Stomach (tissue), 9 donors: ENCODE results near the gene ICAM5. TPM values are rescaled to one million over a fixed set of nuclear protein-coding genes. Genes with fewer than 3 reads are reported as not detected.
"Not testable (repeated sequence)": the region's sequence is repeated elsewhere in the genome, so short reads cannot be mapped to it uniquely, and the experiment has no call there.

Source experiments
- DNase-seq, 2 donors: peaks; one replicate each; pipeline versions ENCODE4 v3.0.0 to v3.0.0-alpha.2; 2013 to 2019
- H3K27ac ChIP-seq, 5 donors: fragments of 200-600 bp in 4 of 5; sonication (generic) in 4 of 5; one replicate each; pipeline ENCODE4 v1.5.1; 2013 to 2019; ENCODE audit warnings: mild to moderate bottlenecking in 1 of 5, moderate library complexity in 1 of 5
- H3K27me3 ChIP-seq, 3 donors: fragments of 200-600 bp; sonication (generic); one replicate each; pipeline ENCODE4 v1.5.1; 2017 to 2019; ENCODE audit warnings: mixed run types in 1 of 3
- H3K36me3 ChIP-seq, 4 donors: fragments of 200-600 bp; sonication (generic); 1 replicate in 3 of 4; 2 replicates in 1 of 4; pipeline ENCODE4 v1.5.1; 2016 to 2019
- H3K4me1 ChIP-seq, 4 donors: fragments of 200-600 bp; sonication (generic); one replicate each; pipeline ENCODE4 v1.5.1; 2016 to 2019
- H3K4me3 ChIP-seq, 4 donors: fragments of 200-600 bp; sonication (generic) in 3 of 4; one replicate each; pipeline ENCODE4 v1.5.1; 2016 to 2019; ENCODE audit warnings: mild to moderate bottlenecking in 1 of 4
- H3K9me3 ChIP-seq, 4 donors: fragments of 200-600 bp; sonication (generic); one replicate each; pipeline ENCODE4 v1.5.1; 2016 to 2019
- EP300 ChIP-seq: sonication (generic); formaldehyde crosslinking; IDR thresholded peaks from one replicate; pipeline ENCODE4 v1.6.1; 2017; ENCODE audit warnings: antibody characterized with exemption
- POLR2A ChIP-seq, 4 donors: fragments of 450-650 bp; IDR thresholded peaks; one replicate each; pipeline ENCODE4 v1.6.1; 2016; ENCODE audit warnings: antibody characterized with exemption in 4 of 4, control low read depth in 2 of 4, mild to moderate bottlenecking in 1 of 4, moderate library complexity in 1 of 4
- POLR2AphosphoS5 ChIP-seq, 3 donors: sonication (generic); formaldehyde crosslinking; IDR thresholded peaks; one replicate each; pipeline ENCODE4 v1.6.1; 2016; ENCODE audit warnings: antibody characterized with exemption in 3 of 3
- WGBS, 5 donors: extraction: QIAGEN DNeasy Blood & Tissue Kit in 3 of 5; methylation state at CpG; one replicate each; pipeline versions ENCODE4 v1.1.5 to v1.1.7; 2013 to 2018; 5-methylcytosine and 5-hydroxymethylcytosine counted together
- intact Hi-C: fragments of 100-400 bp; cut with DNase I; formaldehyde crosslinking; loops from one replicate; pipeline ENCODE4 v1.15.1; 2023; ENCODE audit warnings: low total_unique reads
- polyA plus RNA-seq, 3 donors: library from polyadenylated mRNA; stranded (reverse); fragments of 200-250 nt; gene quantifications; one replicate each; pipeline ENCODE4 v1.2.3, GENCODE V29; 2013
- total RNA-seq, 5 donors: library from RNA; depleted of rRNA; stranded (reverse); fragments of >200 nt; gene quantifications; one replicate each; pipeline versions ENCODE4 v1.1.0 to v1.2.3, GENCODE V29; 2014 to 2016
- TF ChIP-seq, protein P1 (sequence below), 7 experiments: fragments of 450-650 bp in 4 of 7; fragments of 200-600 bp in 3 of 7; sonication (generic) in 3 of 7; IDR thresholded peaks; one replicate each; pipeline ENCODE4 v1.5.1; 2016 to 2019; ENCODE audit warnings: antibody characterized with exemption in 7 of 7, control low read depth in 2 of 7, mild to moderate bottlenecking in 1 of 7
- donor health status: healthy with polysubstance abuse.
- donor health status: Bipolar disorder and iron deficiency.
- donor health status: healthy.

ICAM5 gene
- total and polyA plus RNA-seq, 8 donors = 0.12 to 0.50 (median 0.45) TPM; not detected in 5

DNA sequence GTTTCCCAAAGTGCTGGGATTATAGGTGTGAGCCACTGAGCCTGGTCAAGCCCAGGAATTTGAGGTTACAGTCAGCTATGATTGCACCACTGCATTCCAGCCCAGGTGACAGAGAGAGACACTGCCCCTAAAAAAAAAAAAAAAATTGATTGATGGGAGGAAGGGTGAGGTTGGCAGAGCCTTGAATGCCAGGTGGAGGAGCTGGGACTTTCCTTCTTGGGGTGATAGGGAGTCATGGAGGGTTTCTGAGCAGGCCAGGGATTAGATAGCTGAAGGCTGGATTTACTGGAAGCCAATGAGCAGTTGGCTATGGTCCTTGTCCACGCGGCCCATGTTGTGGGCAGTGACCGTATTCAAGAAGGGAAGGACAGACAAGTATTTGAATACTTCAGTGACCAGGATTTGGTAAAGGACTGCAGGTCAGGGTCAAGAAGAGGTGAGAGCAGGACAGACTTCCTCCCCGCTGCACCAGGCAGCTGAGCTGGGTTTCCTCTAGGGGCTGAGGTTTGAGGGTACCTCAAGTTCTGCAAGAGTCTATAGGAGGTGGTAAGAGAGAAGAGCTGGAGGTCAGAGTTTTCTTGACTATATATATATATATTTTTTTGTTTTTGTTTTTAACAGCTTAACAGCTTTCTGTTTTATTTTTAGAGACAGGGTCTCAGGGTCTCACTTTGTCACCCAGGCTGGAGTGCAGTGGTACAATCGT lies 9.9 kb upstream of the ICAM5 start:
- H3K27me3 ChIP-seq = peaks cover 0 to 24% (median 0%) of the 10 kb centered on the region in 3 donors
- no peak overlapping the region for H3K4me3 ChIP-seq
- WGBS, 5 donors = 75 to 87% (median 81%) methylated on average over 5 of the region's 5 CpGs
- TF ChIP-seq POLR2A (IDR thresholded peaks at IDR 0.05) = no peak
- TF ChIP-seq POLR2AphosphoS5 (IDR thresholded peaks at IDR 0.05) = no peak
- TF ChIP-seq, protein P1, sequence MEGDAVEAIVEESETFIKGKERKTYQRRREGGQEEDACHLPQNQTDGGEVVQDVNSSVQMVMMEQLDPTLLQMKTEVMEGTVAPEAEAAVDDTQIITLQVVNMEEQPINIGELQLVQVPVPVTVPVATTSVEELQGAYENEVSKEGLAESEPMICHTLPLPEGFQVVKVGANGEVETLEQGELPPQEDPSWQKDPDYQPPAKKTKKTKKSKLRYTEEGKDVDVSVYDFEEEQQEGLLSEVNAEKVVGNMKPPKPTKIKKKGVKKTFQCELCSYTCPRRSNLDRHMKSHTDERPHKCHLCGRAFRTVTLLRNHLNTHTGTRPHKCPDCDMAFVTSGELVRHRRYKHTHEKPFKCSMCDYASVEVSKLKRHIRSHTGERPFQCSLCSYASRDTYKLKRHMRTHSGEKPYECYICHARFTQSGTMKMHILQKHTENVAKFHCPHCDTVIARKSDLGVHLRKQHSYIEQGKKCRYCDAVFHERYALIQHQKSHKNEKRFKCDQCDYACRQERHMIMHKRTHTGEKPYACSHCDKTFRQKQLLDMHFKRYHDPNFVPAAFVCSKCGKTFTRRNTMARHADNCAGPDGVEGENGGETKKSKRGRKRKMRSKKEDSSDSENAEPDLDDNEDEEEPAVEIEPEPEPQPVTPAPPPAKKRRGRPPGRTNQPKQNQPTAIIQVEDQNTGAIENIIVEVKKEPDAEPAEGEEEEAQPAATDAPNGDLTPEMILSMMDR (IDR thresholded peaks at IDR 0.05) = no peak
- TF ChIP-seq EP300 = no peak
- peaks cover 0 to 6% (median under 1%) of the 10 kb centered on the region in 4 donors for H3K4me1 ChIP-seq
- DNase-seq = no peak
- peaks cover 18 to 98% (median 56%) of the 10 kb centered on the region in 4 donors for H3K36me3 ChIP-seq
- no peaks in the 10 kb centered on the region for H3K9me3 ChIP-seq
- no peak overlapping the region for H3K27ac ChIP-seq
- intact Hi-C loops = no loop called here

DNA sequence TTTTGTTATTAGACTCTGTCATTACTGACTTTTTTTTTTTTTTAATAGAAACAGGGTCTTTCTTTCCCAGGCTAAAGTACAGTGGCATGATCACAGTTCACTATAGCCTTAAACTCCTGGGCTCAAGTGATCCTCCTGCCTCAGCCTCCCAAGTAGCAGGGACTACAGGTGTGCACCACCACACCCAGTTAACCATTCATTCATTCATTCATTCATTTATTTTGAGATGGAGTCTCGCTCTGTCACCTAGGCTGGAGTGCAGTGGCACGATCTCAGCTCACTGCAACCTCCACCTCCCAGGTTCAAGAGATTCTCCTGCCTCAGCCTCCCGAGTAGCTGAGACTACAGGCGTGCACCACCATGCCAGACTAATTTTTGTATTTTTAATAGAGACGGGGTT lies 7.7 kb upstream of the ICAM5 start:
- peaks cover 18 to 89% (median 57%) of the 10 kb centered on the region in 4 donors for H3K36me3 ChIP-seq
- DNase-seq, H3K27ac ChIP-seq, H3K9me3 ChIP-seq, H3K4me3 ChIP-seq, intact Hi-C loops: not testable (repeated sequence)
- 90 to 97% (median 94%) methylated on average over 5 of the region's 5 CpGs for WGBS, 5 donors
- peaks cover 0 to 37% (median 3%) of the 10 kb centered on the region in 3 donors for H3K27me3 ChIP-seq
- H3K4me1 ChIP-seq = peaks cover 3 to 19% (median 10%) of the 10 kb centered on the region in 4 donors

DNA sequence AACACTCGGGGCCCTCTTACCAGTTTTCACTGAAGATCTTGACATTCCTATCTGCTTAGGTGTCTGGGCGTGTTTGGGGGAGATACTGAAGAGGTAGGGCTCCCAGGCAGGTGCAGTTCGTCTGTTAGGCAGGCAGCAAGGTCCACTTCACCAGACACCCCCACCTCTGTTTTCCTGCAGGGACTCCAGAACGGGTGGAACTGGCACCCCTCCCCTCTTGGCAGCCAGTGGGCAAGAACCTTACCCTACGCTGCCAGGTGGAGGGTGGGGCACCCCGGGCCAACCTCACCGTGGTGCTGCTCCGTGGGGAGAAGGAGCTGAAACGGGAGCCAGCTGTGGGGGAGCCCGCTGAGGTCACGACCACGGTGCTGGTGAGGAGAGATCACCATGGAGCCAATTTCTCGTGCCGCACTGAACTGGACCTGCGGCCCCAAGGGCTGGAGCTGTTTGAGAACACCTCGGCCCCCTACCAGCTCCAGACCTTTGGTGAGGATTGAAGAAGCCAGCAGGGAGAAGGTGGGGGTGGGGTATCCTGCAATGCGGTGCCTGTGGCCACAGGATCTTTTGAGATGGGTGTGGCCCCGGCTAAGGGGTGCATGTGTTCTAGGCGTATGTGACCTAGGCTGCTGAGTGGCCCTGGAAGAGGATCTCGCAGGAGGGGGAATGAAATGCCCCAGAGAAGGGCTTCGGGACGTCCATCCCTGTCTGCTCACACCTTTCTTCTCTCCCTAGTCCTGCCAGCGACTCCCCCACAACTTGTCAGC lies 6.3 kb upstream of the ICAM5 start:
- no peaks in the 10 kb centered on the region for H3K9me3 ChIP-seq
- H3K4me3 ChIP-seq = no peak overlapping the region
- peaks cover 13 to 33% (median 24%) of the 10 kb centered on the region in 4 donors for H3K4me1 ChIP-seq
- peaks cover 7 to 51% (median 18%) of the 10 kb centered on the region in 3 donors for H3K27me3 ChIP-seq
- intact Hi-C loops = no loop called here
- DNase-seq = no peak
- 51 to 64% (median 53%) methylated on average over 19 to 23 of the region's 23 CpGs for WGBS, 5 donors
- TF ChIP-seq, protein P1 (IDR thresholded peaks at IDR 0.05) = no peak
- no peak for TF ChIP-seq POLR2AphosphoS5 (IDR thresholded peaks at IDR 0.05)
- H3K36me3 ChIP-seq = peaks cover 11 to 75% (median 47%) of the 10 kb centered on the region in 4 donors
- H3K27ac ChIP-seq = no peak overlapping the region

DNA sequence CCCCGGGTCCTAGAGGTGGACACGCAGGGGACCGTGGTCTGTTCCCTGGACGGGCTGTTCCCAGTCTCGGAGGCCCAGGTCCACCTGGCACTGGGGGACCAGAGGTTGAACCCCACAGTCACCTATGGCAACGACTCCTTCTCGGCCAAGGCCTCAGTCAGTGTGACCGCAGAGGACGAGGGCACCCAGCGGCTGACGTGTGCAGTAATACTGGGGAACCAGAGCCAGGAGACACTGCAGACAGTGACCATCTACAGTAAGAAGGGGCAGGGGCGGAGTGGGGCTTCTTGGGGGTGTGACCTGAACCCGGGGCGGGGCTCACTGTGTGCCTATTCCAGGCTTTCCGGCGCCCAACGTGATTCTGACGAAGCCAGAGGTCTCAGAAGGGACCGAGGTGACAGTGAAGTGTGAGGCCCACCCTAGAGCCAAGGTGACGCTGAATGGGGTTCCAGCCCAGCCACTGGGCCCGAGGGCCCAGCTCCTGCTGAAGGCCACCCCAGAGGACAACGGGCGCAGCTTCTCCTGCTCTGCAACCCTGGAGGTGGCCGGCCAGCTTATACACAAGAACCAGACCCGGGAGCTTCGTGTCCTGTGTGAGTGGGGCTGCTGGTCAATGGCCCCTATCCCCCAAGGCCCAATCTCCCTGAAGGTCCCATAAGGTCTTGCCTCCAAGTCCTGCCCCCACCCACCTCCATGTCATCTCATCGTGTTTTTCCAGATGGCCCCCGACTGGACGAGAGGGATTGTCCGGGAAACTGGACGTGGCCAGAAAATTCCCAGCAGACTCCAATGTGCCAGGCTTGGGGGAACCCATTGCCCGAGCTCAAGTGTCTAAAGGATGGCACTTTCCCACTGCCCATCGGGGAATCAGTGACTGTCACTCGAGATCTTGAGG lies 5.4 kb upstream of the ICAM5 start:
- no peak for DNase-seq
- peaks cover 21 to 41% (median 32%) of the 10 kb centered on the region in 4 donors for H3K4me1 ChIP-seq
- TF ChIP-seq POLR2A (IDR thresholded peaks at IDR 0.05) = no peak
- TF ChIP-seq, protein P1 (IDR thresholded peaks at IDR 0.05) = no peak
- no peak for TF ChIP-seq EP300
- no peak for TF ChIP-seq POLR2AphosphoS5 (IDR thresholded peaks at IDR 0.05)
- WGBS, 5 donors = 91 to 95% (median 93%) methylated on average over 33 to 34 of the region's 34 CpGs
- peaks cover 15 to 53% (median 26%) of the 10 kb centered on the region in 3 donors for H3K27me3 ChIP-seq
- peaks cover 11 to 67% (median 44%) of the 10 kb centered on the region in 4 donors for H3K36me3 ChIP-seq
- H3K27ac ChIP-seq = no peak overlapping the region
- H3K9me3 ChIP-seq = no peaks in the 10 kb centered on the region
- no peak overlapping the region for H3K4me3 ChIP-seq
- intact Hi-C loops = no loop called here
